BLaER1 (cell line): ENCODE data around the gene ZFP64.
"Not testable (repeated sequence)": the region's sequence is repeated elsewhere in the genome, so short reads cannot be mapped to it uniquely, and the experiment has no call there.

Experiments
- H3K27ac ChIP-seq: shearing (Covaris generic); formaldehyde crosslinking; 2 replicates; pipeline ENCODE4 v1.8.1; 2022
- H3K27me3 ChIP-seq: shearing (Covaris generic); formaldehyde crosslinking; 2 replicates; pipeline ENCODE4 v1.8.1; 2022
- H3K36me3 ChIP-seq: shearing (Covaris generic); formaldehyde crosslinking; 2 replicates; pipeline ENCODE4 v1.8.1; 2022
- H3K4me1 ChIP-seq: shearing (Covaris generic); formaldehyde crosslinking; 2 replicates; pipeline ENCODE4 v1.8.1; 2022
- H3K4me2 ChIP-seq: shearing (Covaris generic); formaldehyde crosslinking; 2 replicates; pipeline ENCODE4 v1.8.1; 2022
- H3K4me3 ChIP-seq: shearing (Covaris generic); formaldehyde crosslinking; 2 replicates; pipeline ENCODE4 v1.8.1; 2022
- H3K9ac ChIP-seq: shearing (Covaris generic); formaldehyde crosslinking; 2 replicates; pipeline ENCODE4 v1.8.1; 2022
- H3K9me3 ChIP-seq: shearing (Covaris generic); formaldehyde crosslinking; 2 replicates; pipeline ENCODE4 v1.8.1; 2022
- H4K20me1 ChIP-seq: shearing (Covaris generic); formaldehyde crosslinking; 2 replicates; pipeline ENCODE4 v1.8.1; 2022
- Cebpa-rat ChIP-seq: shearing (Covaris generic); IDR thresholded peaks from 2 replicates; pipeline ENCODE4 v1.8.1; 2022

Gene ZFP64

GRCh38 chr20:52191132-52191915, at the start of gene ZFP64:
Gene ZFP64 (minus strand): TSS chr20:52191779. CDS start chr20:52191636, 143 bp downstream.
- peak within 1 kb of the TSS; percentile 89 for H3K4me2 ChIP-seq
- TF ChIP-seq Cebpa-rat: no peak
- peak within 1 kb of the TSS; percentile 96 for H3K4me3 ChIP-seq
- peaks cover 10% of the 10 kb centered on the region for H3K36me3 ChIP-seq
- peaks cover 11% of the 10 kb centered on the region; the same call in 1 of the 2 replicates for H4K20me1 ChIP-seq
- no peaks in the 10 kb centered on the region for H3K27me3 ChIP-seq
- H3K9ac ChIP-seq: peak within 1 kb of the TSS; percentile 94
- H3K4me1 ChIP-seq: peaks cover 20% of the 10 kb centered on the region
- peak within 1 kb of the TSS; percentile 95 for H3K27ac ChIP-seq
- no peaks in the 10 kb centered on the region for H3K9me3 ChIP-seq

DNA sequence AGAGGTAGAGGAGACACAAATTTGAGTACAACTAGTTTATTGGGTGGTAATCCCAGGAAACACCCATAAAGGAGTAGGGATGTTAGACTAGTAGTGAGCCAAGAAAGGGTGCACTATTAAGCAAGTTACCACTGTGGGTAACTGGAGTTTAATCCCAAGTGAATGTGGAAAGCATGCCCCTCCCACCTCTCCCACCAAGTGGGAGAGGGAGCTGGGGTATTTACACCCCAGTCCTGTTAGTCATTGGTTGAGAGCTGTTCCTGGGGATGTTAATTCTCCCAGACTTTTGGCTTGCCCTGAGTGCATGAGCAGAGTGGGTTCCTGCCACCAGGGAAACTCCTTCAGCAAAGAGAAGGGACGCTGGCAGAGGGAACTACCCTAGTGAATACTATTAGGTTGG, 49.2 kb upstream of the ZFP64 start:
- Histone ChIP-seq H3K9me3 (no peaks in the 10 kb centered on the region), H3K36me3 (no peaks in the 10 kb centered on the region), H3K27ac (no peak overlapping the region), H4K20me1 (no peaks in the 10 kb centered on the region), H3K9ac (no peak overlapping the region), H3K4me3 (no peak overlapping the region), H3K27me3 (no peaks in the 10 kb centered on the region), H3K4me1 (no peaks in the 10 kb centered on the region), H3K4me2 (no peak overlapping the region)
- TF ChIP-seq Cebpa-rat: no peak

GRCh38 chr20:52239102-52239501, 47.5 kb upstream of the ZFP64 start:
- Histone ChIP-seq H3K4me2 (no peak overlapping the region), H3K9me3 (no peaks in the 10 kb centered on the region), H3K27ac (no peak overlapping the region), H3K36me3 (no peaks in the 10 kb centered on the region), H4K20me1 (no peaks in the 10 kb centered on the region), H3K4me1 (no peaks in the 10 kb centered on the region), H3K4me3 (no peak overlapping the region), H3K9ac (no peak overlapping the region), H3K27me3 (no peaks in the 10 kb centered on the region)
- no peak for TF ChIP-seq Cebpa-rat

- Histone ChIP-seq H3K9me3 (no peaks in the 10 kb centered on the region), H3K36me3 (no peaks in the 10 kb centered on the region), H4K20me1 (no peaks in the 10 kb centered on the region), H3K4me3 (no peak overlapping the region), H3K27me3 (no peaks in the 10 kb centered on the region), H3K4me2 (no peak overlapping the region), H3K4me1 (peaks cover under 1% of the 10 kb centered on the region; the same call in 1 of the 2 replicates), H3K9ac (no peak overlapping the region), H3K27ac (no peak overlapping the region)
- TF ChIP-seq Cebpa-rat: no peak
These were observed 44.7 kb upstream of the ZFP64 start for GRCh38 chr20:52236292-52236691.

DNA sequence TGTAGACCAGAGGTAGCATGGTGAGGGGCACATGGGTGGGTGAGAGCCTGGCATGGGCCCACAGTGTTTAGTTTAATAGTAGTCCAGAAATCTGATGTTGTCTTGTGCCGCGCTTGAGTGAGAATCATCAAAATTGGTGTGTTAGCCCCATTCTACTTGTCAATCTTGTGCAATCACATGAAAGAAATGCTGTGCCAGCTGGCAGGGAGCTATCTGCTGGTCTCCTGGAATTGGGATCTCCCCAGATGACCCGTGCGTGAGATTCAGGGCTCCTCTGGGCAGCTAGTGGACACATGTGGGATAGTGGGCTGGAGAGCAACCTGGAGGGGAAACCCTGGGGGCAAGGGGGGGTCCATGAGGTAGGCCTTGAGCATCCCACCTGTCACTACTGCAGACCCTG, 43.5 kb upstream of the ZFP64 start:
- no peaks in the 10 kb centered on the region for H4K20me1 ChIP-seq
- no peak for TF ChIP-seq Cebpa-rat
- no peaks in the 10 kb centered on the region for H3K9me3 ChIP-seq
- no peaks in the 10 kb centered on the region for H3K27me3 ChIP-seq
- no peak overlapping the region for H3K9ac ChIP-seq
- no peaks in the 10 kb centered on the region for H3K36me3 ChIP-seq
- H3K4me2 ChIP-seq: no peak overlapping the region
- H3K27ac ChIP-seq: no peak overlapping the region
- H3K4me3 ChIP-seq: no peak overlapping the region
- H3K4me1 ChIP-seq: peaks cover 12% of the 10 kb centered on the region

GRCh38 chr20:52234302-52235045, 42.9 kb upstream of the ZFP64 start:
- TF ChIP-seq Cebpa-rat: no peak
- no peak overlapping the region for H3K4me3 ChIP-seq
- no peak overlapping the region for H3K9ac ChIP-seq
- H3K27ac ChIP-seq: no peak overlapping the region
- H3K4me2 ChIP-seq: no peak overlapping the region
- no peaks in the 10 kb centered on the region for H3K36me3 ChIP-seq
- H3K4me1 ChIP-seq: peaks cover 14% of the 10 kb centered on the region
- H3K9me3 ChIP-seq: no peaks in the 10 kb centered on the region
- H3K27me3 ChIP-seq: no peaks in the 10 kb centered on the region
- H4K20me1 ChIP-seq: no peaks in the 10 kb centered on the region

DNA sequence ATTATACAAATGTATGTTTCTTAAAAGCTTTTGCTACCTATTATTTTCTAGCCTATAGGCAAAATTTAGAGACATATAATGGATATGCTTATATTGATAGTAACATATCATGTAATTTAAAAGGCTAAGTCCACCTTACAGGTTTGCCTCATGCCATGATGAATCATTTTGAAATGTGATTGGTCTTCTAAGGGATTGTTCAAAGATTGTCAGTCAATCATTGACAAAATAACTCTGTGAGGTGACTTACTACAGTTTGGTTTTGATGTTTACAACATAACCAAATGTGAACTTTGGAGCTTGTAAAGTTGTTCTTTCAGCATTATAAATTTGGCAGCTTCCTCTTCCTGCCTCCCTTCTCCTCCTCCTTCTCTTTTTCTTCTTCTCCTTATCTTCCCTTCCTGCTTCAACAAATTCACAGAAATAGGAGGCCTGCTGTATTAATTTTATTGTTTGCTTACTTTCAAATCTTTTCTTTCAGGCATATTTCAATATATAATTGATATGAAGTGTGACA, 39.7 kb upstream of the ZFP64 start:
- H3K27me3 ChIP-seq: no peaks in the 10 kb centered on the region
- no peak overlapping the region for H3K27ac ChIP-seq
- H4K20me1 ChIP-seq: no peaks in the 10 kb centered on the region
- H3K36me3 ChIP-seq: no peaks in the 10 kb centered on the region
- no peaks in the 10 kb centered on the region for H3K9me3 ChIP-seq
- no peak for TF ChIP-seq Cebpa-rat
- no peak overlapping the region for H3K9ac ChIP-seq
- H3K4me1 ChIP-seq: peaks cover 14% of the 10 kb centered on the region
- H3K4me2 ChIP-seq: no peak overlapping the region
- no peak overlapping the region for H3K4me3 ChIP-seq

DNA sequence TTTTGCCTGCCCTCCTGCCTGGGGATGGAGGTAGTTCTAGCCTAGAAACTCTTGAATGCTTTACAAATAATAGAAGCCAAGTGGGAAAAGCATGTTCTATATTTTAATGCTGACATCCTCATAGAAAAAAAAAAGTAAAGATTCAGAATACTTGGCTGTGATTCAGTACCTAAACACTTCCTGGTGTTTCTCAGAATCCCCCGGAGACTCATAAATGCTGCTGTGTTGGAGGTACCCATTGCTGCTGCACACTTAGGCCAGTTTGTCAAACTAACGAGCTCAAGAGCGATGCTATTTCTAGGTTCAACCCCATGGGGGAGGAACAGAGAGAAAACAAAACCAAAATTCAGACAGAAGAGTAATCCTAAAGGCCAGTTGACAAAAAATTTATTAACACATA, 38.8 kb upstream of the ZFP64 start:
- H3K9me3 ChIP-seq: no peaks in the 10 kb centered on the region

DNA sequence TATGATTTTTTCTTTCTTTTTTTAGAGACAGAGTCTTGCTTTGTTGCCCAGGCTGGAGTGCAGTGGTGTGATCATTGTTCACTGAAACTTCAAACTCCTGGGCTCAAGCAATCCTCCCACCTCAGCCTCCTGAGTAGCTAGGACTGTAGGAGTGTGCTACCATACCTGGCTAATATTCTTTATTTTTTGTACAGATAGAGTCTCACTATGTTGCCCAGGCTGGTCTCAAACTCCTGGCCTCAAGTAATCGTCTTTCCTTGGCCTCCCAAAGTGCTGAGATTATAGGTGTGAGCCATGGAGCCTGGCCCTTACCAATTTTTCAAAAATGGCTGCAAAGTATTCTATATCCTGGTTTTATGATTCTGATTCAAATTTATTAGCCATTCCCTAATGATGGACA, 37.8 kb upstream of the ZFP64 start:
- H3K9ac ChIP-seq, H3K36me3 ChIP-seq: not testable (repeated sequence)
- H3K4me1 ChIP-seq: peaks cover 14% of the 10 kb centered on the region

More for the DNA sequence above, 38.8 kb upstream of the ZFP64 start:
- Histone ChIP-seq H3K9ac (no peak overlapping the region), H3K27me3 (no peaks in the 10 kb centered on the region), H4K20me1 (no peaks in the 10 kb centered on the region), H3K36me3 (no peaks in the 10 kb centered on the region), H3K4me1 (peaks cover 14% of the 10 kb centered on the region), H3K27ac (no peak overlapping the region), H3K4me3 (no peak overlapping the region), H3K4me2 (peak overlapping the region; percentile 56)
- no peak for TF ChIP-seq Cebpa-rat

GRCh38 chr20:52226370-52226769, 34.8 kb upstream of the ZFP64 start:
- no peaks in the 10 kb centered on the region for H4K20me1 ChIP-seq
- TF ChIP-seq Cebpa-rat: no peak
- H3K27ac ChIP-seq: no peak overlapping the region
- no peak overlapping the region for H3K4me2 ChIP-seq
- H3K27me3 ChIP-seq: no peaks in the 10 kb centered on the region
- H3K36me3 ChIP-seq: no peaks in the 10 kb centered on the region
- H3K4me1 ChIP-seq: peaks cover 14% of the 10 kb centered on the region
- no peak overlapping the region for H3K4me3 ChIP-seq
- peaks cover 15% of the 10 kb centered on the region for H3K9me3 ChIP-seq
- H3K9ac ChIP-seq: no peak overlapping the region

More for the DNA sequence above, 37.8 kb upstream of the ZFP64 start:
- not testable (repeated sequence) for H3K27ac ChIP-seq, H3K4me3 ChIP-seq, H3K4me2 ChIP-seq, H3K27me3 ChIP-seq, H4K20me1 ChIP-seq, H3K9me3 ChIP-seq
